Ascending aorta (tissue), 2 donors: ENCODE data around the gene NR2F1-AS1. TPM values are rescaled to one million over a fixed set of nuclear protein-coding genes. Genes with fewer than 3 reads are reported as not detected.

Source experiments
- DNase-seq, 2 donors: peaks; one replicate each; pipeline ENCODE4 v3.0.0-alpha.2; 2019; ENCODE audit warnings: low spot score in 2 of 2
- H3K27ac ChIP-seq, 2 donors: fragments of 200-600 bp; sonication (generic); one replicate each; pipeline ENCODE4 v1.5.1; 2016 to 2017; ENCODE audit warnings: mild to moderate bottlenecking in 1 of 2
- H3K27me3 ChIP-seq: fragments of 200-600 bp; sonication (generic); one replicate; pipeline ENCODE4 v1.5.1; 2017
- H3K36me3 ChIP-seq, 2 donors: fragments of 200-600 bp; sonication (generic); one replicate each; pipeline ENCODE4 v1.5.1; 2016
- H3K4me1 ChIP-seq, 2 donors: fragments of 200-600 bp; sonication (generic); one replicate each; pipeline ENCODE4 v1.5.1; 2016 to 2017; ENCODE audit warnings: mild to moderate bottlenecking in 1 of 2
- H3K4me3 ChIP-seq, 2 donors: fragments of 200-600 bp; sonication (generic); one replicate each; pipeline ENCODE4 v1.5.1; 2016 to 2017; ENCODE audit warnings: mild to moderate bottlenecking in 1 of 2
- H3K9me3 ChIP-seq, 2 donors: fragments of 200-600 bp; sonication (generic); one replicate each; pipeline ENCODE4 v1.5.1; 2016
- CTCF ChIP-seq, 3 experiments: fragments of 200-600 bp in 2 of 3; fragments of 450-650 bp in 1 of 3; sonication (generic) in 2 of 3; IDR thresholded peaks; one replicate each; pipeline ENCODE4 v1.5.1; 2016 to 2019; ENCODE audit warnings: antibody characterized with exemption in 3 of 3, mild to moderate bottlenecking in 1 of 3, moderate library complexity in 1 of 3
- intact Hi-C: fragments of 100-400 bp; cut with DNase I; formaldehyde crosslinking; loops from one replicate; pipeline ENCODE4 v1.15.1; 2023
- total RNA-seq: library from RNA; depleted of rRNA; stranded (reverse); fragments of >200 nt; gene quantifications from one replicate; pipeline ENCODE4 v1.1.0, GENCODE V29; 2016

Gene NR2F1-AS1
- total RNA-seq, 1 donor from 2014 or later = 0.85 TPM

GRCh38 chr5:93610581-93611272, 29.7 kb upstream of the NR2F1-AS1 start:
- Histone ChIP-seq H3K4me3 (no peak overlapping the region), H3K27me3 (peaks cover 31% of the 10 kb centered on the region), H3K36me3 (no peaks in the 10 kb centered on the region), H3K4me1 (peaks cover 0 to 5% of the 10 kb centered on the region in 2 donors), H3K9me3 (no peaks in the 10 kb centered on the region), H3K27ac (no peak overlapping the region)
- intact Hi-C loops = no loop called here
- no peak for TF ChIP-seq CTCF (IDR thresholded peaks at IDR 0.05)
- no peak for DNase-seq

- Histone ChIP-seq H3K4me1 (peaks cover 0 to 5% of the 10 kb centered on the region in 2 donors), H3K4me3 (no peak overlapping the region), H3K27me3 (peaks cover 38% of the 10 kb centered on the region), H3K36me3 (no peaks in the 10 kb centered on the region), H3K9me3 (no peaks in the 10 kb centered on the region), H3K27ac (no peak overlapping the region)
- no peak for DNase-seq
- no peak for TF ChIP-seq CTCF (IDR thresholded peaks at IDR 0.05)
- intact Hi-C loops = loop anchor here (5.0 kb wide), 1 partner anchor 503 kb away; a partner anchor contains a TSS
Observed at GRCh38 chr5:93609762-93610161, 28.7 kb upstream of the NR2F1-AS1 start.

GRCh38 chr5:93608855-93609254, 27.8 kb upstream of the NR2F1-AS1 start:
- H3K36me3 ChIP-seq = no peaks in the 10 kb centered on the region
- DNase-seq = no peak
- H3K4me3 ChIP-seq = no peak overlapping the region
- peaks cover 43% of the 10 kb centered on the region for H3K27me3 ChIP-seq
- TF ChIP-seq CTCF (IDR thresholded peaks at IDR 0.05) = no peak
- no peak overlapping the region for H3K27ac ChIP-seq
- H3K4me1 ChIP-seq = peaks cover 2 to 5% of the 10 kb centered on the region in 2 donors
- intact Hi-C loops = loop anchor here (5.0 kb wide), 1 partner anchor 503 kb away; a partner anchor contains a TSS
- no peaks in the 10 kb centered on the region for H3K9me3 ChIP-seq

- TF ChIP-seq CTCF (IDR thresholded peaks at IDR 0.05) = peak in 2 of 3 experiments; percentile 24 to 65
- no peaks in the 10 kb centered on the region for H3K36me3 ChIP-seq
- peaks cover 2 to 5% of the 10 kb centered on the region in 2 donors for H3K4me1 ChIP-seq
- H3K27me3 ChIP-seq = peaks cover 45% of the 10 kb centered on the region
- H3K9me3 ChIP-seq = no peaks in the 10 kb centered on the region
- no peak for DNase-seq
- no peak overlapping the region for H3K27ac ChIP-seq
- intact Hi-C loops = loop anchor here (5.0 kb wide), 1 partner anchor 505 kb away; a partner anchor contains a TSS
- H3K4me3 ChIP-seq = peak overlapping the region in 1 of 2 donors; percentile 17
Observed at GRCh38 chr5:93607367-93608258, 26.6 kb upstream of the NR2F1-AS1 start.

GRCh38 chr5:93606382-93606752, 25.3 kb upstream of the NR2F1-AS1 start:
- Histone ChIP-seq H3K4me3 (no peak overlapping the region), H3K4me1 (peaks cover 2 to 5% of the 10 kb centered on the region in 2 donors), H3K9me3 (no peaks in the 10 kb centered on the region), H3K36me3 (no peaks in the 10 kb centered on the region), H3K27me3 (peaks cover 42% of the 10 kb centered on the region), H3K27ac (no peak overlapping the region)
- no peak for DNase-seq
- no peak for TF ChIP-seq CTCF (IDR thresholded peaks at IDR 0.05)
- intact Hi-C loops = loop anchor here (5.0 kb wide), 1 partner anchor 506 kb away; a partner anchor contains a TSS
